K562 (cell line): Measurements from ENCODE around the gene BHLHE23. TPM values are rescaled to one million over a fixed set of nuclear protein-coding genes. Genes with fewer than 3 reads are reported as not detected.

ENCODE experiments used
- ATAC-seq: fragments of 200-7000 bp; cut with Tn5 transposase; 3 replicates; pipeline ENCODE4 v1.9.1; 2020; ENCODE audit warnings: moderate library complexity
- BruUV-seq: library from RNA; stranded (reverse); fragments of 400-500 nt; replicated peaks from 2 replicates; lab custom pipeline; 2021; lab: Mats Ljungman, UMichigan
- CTCF ChIA-PET: fragments of 300-600 bp; formaldehyde crosslinking; extraction: SDS; loops from one replicate; lab custom pipeline; 2021; ENCODE audit warnings: low intra/inter-chr PET ratio; lab: Yijun Ruan, JAX
- POLR2A ChIA-PET: fragments of 300-600, 350-650 bp; sonication (Branson Sonifier 250); formaldehyde crosslinking; extraction: SDS; loops from one replicate; lab custom pipeline; 2021; ENCODE audit warnings: antibody characterized with exemption, inconsistent platforms; lab: Yijun Ruan, JAX
- DNase-seq, 4 experiments: peaks; one replicate each; pipeline versions ENCODE4 v3.0.0 to v3.0.0-alpha.2; 2011 to 2018; ENCODE audit warnings: low spot score in 3 of 4, mixed read lengths in 3 of 4; ENCODE audit errors: extremely low read depth in 1 of 4
- FAIRE-seq: peaks from 2 replicates; lab custom pipeline; 2011; peaks lifted over from hg19 to GRCh38; lab: Jason Lieb, UNC
- H2AFZ ChIP-seq: 2 replicates; pipeline ENCODE4 v1.6.0; 2011; ENCODE audit warnings: low read depth, low read length, control low read depth, inconsistent platforms
- H3K27ac ChIP-seq: fragments of 200-600 bp; 3 replicates; pipeline ENCODE4 v1.8.0; 2011; ENCODE audit warnings: low read depth, mild to moderate bottlenecking, control low read depth, inconsistent platforms, low read length, moderate library complexity, mixed read lengths; ENCODE audit errors: extremely low read depth
- H3K27me3 ChIP-seq, 2 experiments: fragments of 300-600 bp in 1 of 2; 2 replicates in 1 of 2; 3 replicates in 1 of 2; pipeline versions ENCODE4 v1.6.0 to v1.8.0; 2011; ENCODE audit warnings: inconsistent platforms in 2 of 2, low read length in 2 of 2, mild to moderate bottlenecking in 1 of 2, mixed read lengths in 1 of 2, moderate library complexity in 1 of 2; ENCODE audit not compliant: control insufficient read depth in 2 of 2, insufficient read depth in 2 of 2
- H3K36me3 ChIP-seq: fragments of 300-600 bp; 3 replicates; pipeline ENCODE4 v1.8.0; 2011; ENCODE audit warnings: mild to moderate bottlenecking, low read length, inconsistent platforms; ENCODE audit not compliant: control insufficient read depth, insufficient read depth
- H3K4me1 ChIP-seq, 2 experiments: fragments of 200-600 bp in 1 of 2; replicated peaks in 1 of 2; 2 replicates in 1 of 2; 3 replicates in 1 of 2; pipeline versions ENCODE4 v1.5.1 to v1.8.0; 2011; ENCODE audit warnings: inconsistent platforms in 2 of 2, low read length in 2 of 2, mild to moderate bottlenecking in 1 of 2, mixed read lengths in 1 of 2, moderate library complexity in 1 of 2; ENCODE audit not compliant: control insufficient read depth in 2 of 2, insufficient read depth in 2 of 2
- H3K4me2 ChIP-seq: 2 replicates; pipeline ENCODE4 v1.6.1; 2011; ENCODE audit warnings: low read length, control low read depth, inconsistent platforms, mixed read lengths; ENCODE audit not compliant: insufficient read depth
- H3K4me3 ChIP-seq: fragments of 200-600 bp; sonication (generic), shearing (Covaris generic); 2 replicates; pipeline ENCODE4 v1.5.1; 2016; ENCODE audit warnings: control low read depth, inconsistent platforms
- H3K79me2 ChIP-seq: fragments of 200-600 bp; 3 replicates; pipeline ENCODE4 v1.8.0; 2011; ENCODE audit warnings: low read length, inconsistent platforms; ENCODE audit not compliant: control insufficient read depth, insufficient read depth
- H3K9ac ChIP-seq, 2 experiments: 2 replicates each; pipeline versions ENCODE4 v1.6.0 to v1.6.1; 2011; ENCODE audit warnings: low read depth in 2 of 2, low read length in 2 of 2, control low read depth in 1 of 2, inconsistent platforms in 1 of 2, mild to moderate bottlenecking in 1 of 2, mixed read lengths in 1 of 2; ENCODE audit not compliant: insufficient read depth in 1 of 2
- H3K9me1 ChIP-seq: one replicate; pipeline ENCODE4 v1.6.0; 2011; ENCODE audit warnings: inconsistent platforms, mild to moderate bottlenecking, low read length, moderate library complexity; ENCODE audit not compliant: control insufficient read depth, insufficient read depth
- H3K9me3 ChIP-seq: replicated peaks from 2 replicates; pipeline ENCODE4 v1.5.1; 2011; ENCODE audit warnings: low read depth, low read length, inconsistent platforms; ENCODE audit not compliant: control insufficient read depth, insufficient read depth
- H4K20me1 ChIP-seq: replicated peaks from 2 replicates; pipeline ENCODE4 v1.6.1; 2011; ENCODE audit warnings: low read length, inconsistent platforms, mixed read lengths; ENCODE audit not compliant: control insufficient read depth, insufficient read depth
- GTF2E2 ChIP-seq: fragments of 200-800 bp; sonication (Bioruptor generic); IDR thresholded peaks from 2 replicates; pipeline ENCODE4 v1.6.1; 2016; ENCODE audit warnings: missing genetic modification characterization, missing compliant biosample characterization
- MCM7 ChIP-seq, 2 experiments: fragments of 450-650 bp; IDR thresholded peaks; 2 replicates each; pipeline ENCODE4 v1.6.1; 2016 to 2018
- PHF20 ChIP-seq: fragments of 450-650 bp; IDR thresholded peaks from 2 replicates; pipeline ENCODE4 v1.6.1; 2018; ENCODE audit not compliant: partially characterized antibody
- SMARCE1 ChIP-seq: fragments of 450-650 bp; IDR thresholded peaks from 2 replicates; pipeline ENCODE4 v1.7.1; 2016; ENCODE audit warnings: mild to moderate bottlenecking
- ZNF280A ChIP-seq: fragments of 450-650 bp; IDR thresholded peaks from 2 replicates; pipeline ENCODE4 v1.6.1; 2018; ENCODE audit warnings: mild to moderate bottlenecking, low read depth; ENCODE audit not compliant: partially characterized antibody
- ZNF655 ChIP-seq: fragments of 250-450 bp; sonication (Bioruptor Pico); IDR thresholded peaks from 2 replicates; pipeline ENCODE4 v1.5.0; 2021
- WGBS: fragments of 100-300 bp; shearing (Covaris generic); methylation state at CpG from one replicate; pipeline ENCODE4 v1.1.6; 2016; ENCODE audit warnings: low coverage, mixed read lengths; ENCODE audit not compliant: insufficient coverage; ENCODE audit errors: missing lambda C conversion rate; 5-methylcytosine and 5-hydroxymethylcytosine counted together
- in situ Hi-C: fragments of 300-500 bp; cut with MboI; formaldehyde crosslinking; loops from 4 replicates; pipeline ENCODE4 v1.15.0; 2018; ENCODE audit warnings: inconsistent platforms, mixed read lengths
- intact Hi-C: fragments of 100-400 bp; cut with micrococcal nuclease; formaldehyde crosslinking; loops from 2 replicates; pipeline ENCODE4 v1.14.2; 2022
- polyA plus RNA-seq, 8 experiments: library from polyadenylated mRNA; depleted of rRNA in 4 of 8; stranded (reverse) in 5 of 8; unstranded in 3 of 8; fragments of >200 nt; fragmentation: Nextera tagmentation in 2 of 8; fragmentation: Illumina TruSeq in 1 of 8; extraction: Ambion mirVana in 2 of 8; extraction: Trizol in 1 of 8; gene quantifications; 2 replicates each; pipeline versions ENCODE4 v1.2.1 to v1.2.3, GENCODE V29; 2011 to 2014; ENCODE audit warnings: inconsistent platforms in 1 of 8, missing spikeins in 1 of 8
- total RNA-seq, 7 experiments: library from RNA; depleted of rRNA in 6 of 7; stranded (reverse); fragments of >200 nt in 6 of 7; fragmentation: Illumina TruSeq in 2 of 7; extraction: Trizol in 2 of 7; gene quantifications; 2 replicates each; pipeline versions ENCODE4 v1.2.1 to v1.2.3, GENCODE V29; 2011 to 2021; ENCODE audit warnings: low replicate concordance in 1 of 7

Gene BHLHE23
- total and polyA plus RNA-seq, 9 of the 15 experiments (the other 6 are each of a cell fraction or from before 2014, with no cell fraction given) = not detected

- H2AFZ ChIP-seq = no peak overlapping the region
- H3K9me3 ChIP-seq = no peaks in the 10 kb centered on the region
- H3K9ac ChIP-seq = no peak overlapping the region
- no peaks in the 10 kb centered on the region for H3K79me2 ChIP-seq
- in situ Hi-C loops (no loop called here), intact Hi-C loops (no loop called here)
- WGBS = 4% methylated on average over 12 of the region's 14 CpGs
- no TSS peak for BruUV-seq
- FAIRE-seq = no peak
- TF ChIP-seq MCM7 (IDR thresholded peaks at IDR 0.05) (no peak), ZNF655 (CRISPR knock-in tag) (no peak), PHF20 (no peak), ZNF280A (no peak), GTF2E2 (no peak), SMARCE1 (no peak)
- no peak overlapping the region for H3K4me3 ChIP-seq
- no peak for DNase-seq
- H3K27ac ChIP-seq = no peak overlapping the region
- ChIA-PET POLR2A (no interaction called here), CTCF (no interaction called here)
- H3K27me3 ChIP-seq = peaks cover 59 to 86% of the 10 kb centered on the region in 2 experiments; a peak in 4 of 5 replicates
- H4K20me1 ChIP-seq = peaks cover 16% of the 10 kb centered on the region
- H3K36me3 ChIP-seq = no peaks in the 10 kb centered on the region
- H3K4me2 ChIP-seq = no peak overlapping the region
- no peaks in the 10 kb centered on the region for H3K9me1 ChIP-seq
- peaks cover 0 to 12% of the 10 kb centered on the region in 2 experiments; a peak in 2 of 5 replicates for H3K4me1 ChIP-seq
- no peak for ATAC-seq
These were observed 10.2 kb downstream of the BHLHE23 start for GRCh38 chr20:62996596-62996982.
